ENCODE data around the gene RNF183.
"Not testable (repeated sequence)": the region's sequence is repeated elsewhere in the genome, so short reads cannot be mapped to it uniquely, and the experiment has no call there.

Gene RNF183

DNA sequence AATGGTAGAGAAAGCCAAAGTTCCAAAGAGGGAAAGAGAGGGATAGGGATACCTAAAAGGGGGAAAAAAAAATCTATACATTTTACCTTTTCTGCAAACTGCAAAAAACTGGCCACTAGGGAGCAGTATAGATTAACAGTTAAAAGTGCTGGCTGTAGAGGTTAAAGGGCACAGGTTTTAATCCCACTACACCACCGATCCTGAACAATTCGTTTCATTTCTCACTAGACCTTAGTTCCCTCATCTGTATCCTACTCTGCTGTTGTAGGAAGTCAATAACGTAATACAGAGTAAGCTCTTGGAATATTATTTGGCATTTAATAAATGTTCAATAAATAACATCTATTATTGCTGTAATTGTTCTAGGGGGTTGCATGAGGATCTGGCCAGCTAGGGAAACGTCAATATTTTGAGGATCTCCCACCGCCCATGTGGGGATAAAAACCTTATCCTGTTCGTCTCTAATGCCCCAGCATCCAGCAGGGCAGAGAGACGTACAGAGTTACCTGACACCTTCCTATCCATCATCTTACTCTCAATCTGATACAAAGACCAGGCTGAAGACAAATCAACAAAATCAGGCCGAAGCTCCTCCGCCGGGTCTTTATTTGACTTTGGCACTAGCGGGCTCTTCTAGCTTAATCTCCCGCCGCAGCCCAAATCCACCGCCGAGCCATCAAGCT lies 28.6 kb downstream of the RNF183 start:
- no peak for DNase-seq (ENCODE audit: low read depth in 2 of 2)

DNA sequence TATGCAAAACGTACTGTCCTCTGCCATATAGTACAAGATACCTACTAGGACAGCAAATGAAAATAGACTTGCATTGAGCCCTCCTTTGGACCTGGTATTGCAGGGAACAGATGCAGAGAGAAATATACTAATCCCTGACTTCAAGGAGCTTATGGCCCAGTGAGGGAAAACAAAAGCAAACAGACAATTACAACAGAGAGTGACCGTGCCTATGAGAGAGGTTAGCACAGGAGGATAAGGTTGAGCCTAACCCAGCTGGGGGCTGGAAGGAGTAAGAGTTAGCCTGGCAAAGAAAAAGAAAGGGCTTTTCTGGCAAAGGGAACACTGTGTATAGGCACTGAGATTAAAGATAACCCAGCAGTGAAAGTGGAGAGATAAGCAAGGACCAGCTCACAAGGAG lies 33.3 kb downstream of the RNF183 start:
- no peak for DNase-seq (ENCODE audit: low read depth in 2 of 2)

DNA sequence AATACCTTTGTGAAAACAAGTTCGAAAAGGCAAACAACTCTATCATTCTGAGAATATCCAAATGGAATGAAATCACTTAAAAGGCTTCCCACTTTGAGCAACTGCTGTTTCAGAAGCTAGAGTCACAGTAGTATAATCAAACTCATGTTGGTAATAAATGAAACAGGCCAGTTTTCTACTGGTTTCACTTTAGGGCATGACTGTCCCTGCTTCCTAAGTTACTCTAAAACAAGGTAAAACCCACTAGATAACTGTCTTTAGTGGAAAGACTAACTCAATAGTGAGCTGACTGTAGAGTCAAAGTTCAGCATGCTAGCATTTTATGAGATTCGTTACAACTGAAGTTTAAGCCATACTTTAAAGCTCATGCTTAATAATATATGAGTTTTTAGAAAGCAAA lies 33.8 kb downstream of the RNF183 start:
- DNase-seq (ENCODE audit: low read depth in 2 of 2): no peak

DNA sequence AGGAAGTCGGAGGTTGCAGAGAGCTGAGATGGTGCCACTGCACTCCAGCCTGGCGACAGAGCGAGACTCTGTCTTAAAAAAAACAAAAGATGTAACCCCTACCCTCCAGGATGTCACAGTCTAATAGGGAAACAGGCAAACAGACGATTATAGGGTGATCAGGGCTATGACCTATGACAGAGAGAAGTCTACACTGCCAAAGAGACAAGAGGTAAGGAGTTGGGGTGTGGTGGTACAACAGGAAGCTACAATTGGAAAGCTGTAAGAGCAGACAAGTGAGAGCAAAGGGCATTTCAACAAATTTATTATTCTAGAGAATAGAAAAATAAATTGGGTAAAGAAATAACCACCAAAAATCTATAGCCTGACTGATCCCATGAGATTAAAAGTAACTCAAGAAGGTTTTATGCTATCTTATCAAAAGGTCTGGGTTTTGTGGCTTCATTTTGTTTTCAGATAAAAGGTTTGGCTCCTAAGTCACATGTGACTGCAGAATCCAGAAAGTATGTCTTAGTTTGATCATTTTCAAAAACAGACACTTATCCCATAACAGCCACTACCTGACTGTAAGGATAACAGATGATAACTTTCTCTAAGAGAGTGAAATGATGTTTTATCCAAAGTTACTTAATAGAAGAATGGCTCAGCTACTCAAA lies 35.1 kb downstream of the RNF183 start:
- DNase-seq (ENCODE audit: low read depth in 2 of 2): no peak

DNA sequence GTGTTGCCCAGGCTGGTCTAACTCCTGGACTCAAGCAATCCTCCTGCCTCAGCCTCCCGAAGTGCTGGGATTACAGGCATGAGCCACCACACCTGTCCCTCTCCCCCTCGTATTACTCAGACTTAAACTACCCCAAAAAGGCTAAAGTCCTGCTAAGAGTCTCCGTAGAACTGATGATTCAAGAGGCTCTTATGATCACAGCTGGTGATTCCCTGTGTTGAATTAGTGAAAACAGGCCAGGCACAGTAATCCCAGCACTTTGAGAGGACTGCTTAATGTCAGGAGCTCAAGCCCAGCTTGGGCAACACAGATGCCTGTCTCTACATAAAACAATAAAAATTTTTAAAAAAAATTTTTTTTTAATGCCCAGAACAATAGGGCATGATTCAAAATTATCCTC lies 37.0 kb downstream of the RNF183 start:
- no peak for DNase-seq (ENCODE audit: low read depth in 2 of 2)

DNA sequence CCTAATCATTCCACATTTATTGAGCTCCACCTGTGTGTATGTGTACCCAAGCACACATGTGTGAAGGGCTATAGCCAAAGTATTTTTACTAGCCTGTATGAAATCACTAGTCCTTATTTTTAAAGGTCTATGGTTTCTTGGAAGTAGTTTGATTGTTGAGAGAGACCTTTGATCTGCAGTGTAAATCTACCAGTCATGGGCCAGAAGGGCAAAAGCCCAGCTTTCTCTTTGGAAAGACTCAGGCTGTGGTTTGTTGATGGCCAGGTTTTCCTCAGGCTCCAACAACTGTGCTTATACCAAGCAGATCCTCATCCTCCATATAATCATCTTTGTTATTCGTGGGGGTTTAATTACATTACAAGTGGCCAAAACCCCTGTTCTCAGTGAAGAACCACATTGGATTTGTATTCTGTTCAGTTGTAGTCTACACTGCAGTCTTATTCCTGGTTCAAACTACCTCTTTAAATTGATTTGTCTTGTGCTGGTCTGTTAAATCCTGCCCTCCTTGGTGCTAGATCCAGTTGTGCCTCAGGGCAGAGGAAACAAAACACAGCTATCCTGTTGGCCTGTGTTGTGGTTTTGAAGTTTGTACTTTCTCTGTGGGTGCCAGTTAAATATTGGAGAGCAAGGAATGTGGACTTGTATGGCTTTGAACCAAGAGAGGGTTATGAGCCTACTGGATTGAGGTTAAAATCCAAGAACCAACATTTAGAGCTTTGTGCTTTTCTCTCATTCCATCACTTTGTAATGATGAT lies 41.1 kb downstream of the RNF183 start:
- DNase-seq (ENCODE audit: low read depth in 2 of 2): no peak

DNA sequence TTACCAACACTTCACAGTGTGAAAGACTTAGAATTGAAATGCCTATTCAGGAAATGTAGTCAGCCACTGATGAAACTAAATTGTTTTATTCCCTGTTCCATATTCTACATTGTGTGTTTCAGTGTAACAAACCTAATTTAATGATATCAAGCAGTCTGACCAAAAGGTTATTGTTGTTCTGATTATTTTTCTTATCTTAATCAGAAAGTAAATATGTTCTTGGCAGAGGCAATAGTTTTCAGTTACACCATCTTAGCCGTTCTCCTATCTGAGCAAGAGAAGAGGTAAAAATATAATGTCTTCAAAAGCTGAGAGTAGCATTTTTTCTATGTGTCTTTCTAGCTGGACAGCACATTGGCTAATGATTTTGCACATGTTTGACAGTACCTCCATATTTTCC lies 44.9 kb downstream of the RNF183 start:
- no peak for DNase-seq (ENCODE audit: low read depth in 2 of 2)

DNA sequence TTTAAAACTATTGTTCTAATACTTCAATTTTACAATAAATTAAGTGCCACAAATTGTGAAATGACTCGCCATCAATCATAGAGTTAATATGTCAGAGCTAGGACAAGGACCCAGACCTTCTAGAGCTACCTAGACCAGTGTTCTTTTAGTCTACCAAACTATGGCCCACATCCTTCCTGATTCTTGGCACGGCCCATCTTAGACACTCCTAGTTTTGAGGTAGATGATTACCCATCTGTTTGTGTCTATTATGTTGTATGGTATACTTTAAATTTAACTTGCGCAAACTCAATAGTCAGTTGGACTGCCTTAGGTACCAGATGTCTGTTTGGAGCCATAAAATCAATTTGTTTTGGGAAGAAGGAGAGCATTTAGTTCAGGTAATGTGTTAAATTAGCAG lies 45.3 kb downstream of the RNF183 start:
- no peak for DNase-seq (ENCODE audit: low read depth in 2 of 2)

DNA sequence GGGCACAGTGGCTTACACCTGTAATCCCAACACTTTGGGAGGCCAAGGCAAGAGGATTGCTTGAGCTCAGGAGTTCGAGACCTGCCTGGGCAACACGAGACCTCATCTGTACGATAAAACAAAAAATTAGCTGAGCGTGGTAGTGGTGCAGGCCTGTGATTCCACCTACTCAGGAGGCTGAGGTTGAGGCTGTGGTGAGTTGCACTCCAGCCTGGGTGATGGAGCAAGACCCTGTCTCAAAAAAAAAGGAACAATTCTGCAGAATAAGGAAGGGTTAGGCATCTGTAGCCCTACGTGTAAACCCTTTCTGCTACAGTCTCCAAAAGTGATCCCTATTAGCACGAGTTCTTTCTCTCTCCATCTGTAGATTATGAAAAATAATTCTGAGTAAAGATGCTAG lies 47.7 kb downstream of the RNF183 start:
- no peak for DNase-seq (ENCODE audit: low read depth in 2 of 2)

DNA sequence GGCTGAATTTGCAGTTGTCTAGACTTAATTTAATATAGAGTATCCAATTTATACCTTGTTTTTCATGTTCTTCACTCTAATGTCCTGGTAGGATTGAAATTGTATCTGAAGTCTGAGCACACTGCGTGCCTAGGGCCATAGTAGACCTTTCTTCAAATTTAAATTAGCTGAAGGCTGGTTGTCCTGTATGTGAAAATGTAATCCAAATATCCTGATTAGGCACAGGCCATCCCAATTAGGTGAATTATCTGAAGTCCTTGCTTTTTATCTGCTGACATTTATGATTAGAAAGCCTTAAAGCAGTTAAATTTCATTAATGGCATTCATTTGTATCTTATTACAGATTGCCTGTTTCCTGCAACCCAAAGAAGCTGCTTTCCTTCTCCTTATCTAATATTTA lies 48.2 kb downstream of the RNF183 start:
- no peak for DNase-seq (ENCODE audit: low read depth in 2 of 2)

DNA sequence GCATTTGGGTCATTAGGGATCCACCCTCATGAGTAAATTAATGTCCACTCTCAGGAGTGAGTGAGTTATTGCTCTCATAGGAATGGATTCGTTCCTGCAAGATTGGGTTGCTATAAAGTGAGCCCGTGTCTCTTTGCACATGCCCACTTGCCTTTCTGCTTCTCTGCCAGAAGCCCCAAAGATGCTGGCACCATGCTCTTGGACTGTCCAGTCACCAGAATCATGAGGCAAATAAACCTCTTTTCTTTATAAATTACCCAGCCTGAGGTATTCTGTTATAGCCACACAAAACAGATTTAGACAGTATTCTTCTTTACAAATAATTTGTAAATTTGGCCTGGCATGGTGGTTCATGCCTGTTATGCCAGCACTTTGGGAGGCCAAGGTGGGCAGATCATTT lies 52.4 kb downstream of the RNF183 start:
- DNase-seq (ENCODE audit: low read depth in 2 of 2): no peak

DNA sequence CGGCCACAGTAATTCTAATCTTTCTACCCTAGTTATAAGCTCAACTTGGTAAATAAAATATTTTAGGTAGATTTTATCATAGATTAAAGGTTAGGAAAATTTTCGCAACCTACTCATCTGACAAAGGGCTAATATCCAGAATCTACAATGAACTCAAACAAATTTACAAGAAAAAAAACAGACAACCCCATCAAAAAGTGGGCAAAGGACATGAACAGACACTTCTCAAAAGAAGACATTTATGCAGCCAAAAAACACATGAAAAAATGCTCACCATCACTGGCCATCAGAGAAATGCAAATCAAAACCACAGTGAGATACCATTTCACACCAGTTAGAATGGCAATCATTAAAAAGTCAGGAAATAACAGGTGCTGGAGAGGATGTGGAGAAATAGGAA lies 53.5 kb downstream of the RNF183 start:
- not testable (repeated sequence) for DNase-seq (ENCODE audit: low read depth in 2 of 2)

DNA sequence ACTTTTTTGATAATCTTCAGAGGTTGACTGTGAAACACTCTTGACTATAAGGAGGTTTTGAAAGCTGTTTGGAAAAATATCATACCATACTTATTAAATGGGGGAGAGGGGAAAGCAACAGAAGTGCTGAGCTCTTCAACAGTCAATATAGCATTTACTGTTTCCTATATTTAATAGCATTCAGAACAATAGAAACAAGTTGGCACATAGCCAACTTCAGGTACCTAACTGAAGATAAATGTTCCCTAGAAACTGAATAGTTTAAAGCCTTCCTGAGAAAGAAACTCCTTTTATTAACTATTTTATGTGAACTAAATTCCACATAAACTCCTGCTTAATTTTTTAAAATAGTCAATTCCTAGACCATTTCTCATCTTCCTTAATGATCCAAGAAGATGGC lies 55.5 kb downstream of the RNF183 start:
- DNase-seq (ENCODE audit: low read depth in 2 of 2): no peak
